Measurements from ENCODE around the gene NT5DC4. TPM values are rescaled to one million over a fixed set of nuclear protein-coding genes. Genes with fewer than 3 reads are reported as not detected.

NT5DC4 gene
- polyA plus RNA-seq, 1 experiment: not detected

GRCh38 chr2:112691881-112692281 lies 28.9 kb upstream of the NT5DC4 start:
- no peaks in the 10 kb centered on the region for H3K36me3 ChIP-seq (ENCODE audit: control insufficient read depth, insufficient read depth, low read length)
- no peak overlapping the region for H3K4me3 ChIP-seq (ENCODE audit: low read depth, low read length)
- POLR2A ChIA-PET: interaction anchor here (0.7 kb wide), 1 partner anchor 51 kb away, joined by 4 read pairs; no protein-coding TSS in a partner anchor
- CTCF ChIA-PET: interaction anchor here (1.1 to 3.6 kb wide), 9 partner anchors 10 to 92 kb away, joined by 3 to 23 read pairs (median 5); no protein-coding TSS in a partner anchor
- DNase-seq (ENCODE audit: low read depth): no peak
- TF ChIP-seq CTCF (IDR thresholded peaks at IDR 0.05; ENCODE audit: insufficient read depth, low read depth, low read length): no peak
- H3K27me3 ChIP-seq (ENCODE audit: control insufficient read depth, insufficient read depth, low read length): no peaks in the 10 kb centered on the region

GRCh38 chr2:112692495-112692911 lies 28.3 kb upstream of the NT5DC4 start:
- ChIA-PET CTCF (interaction anchor here (1.1 to 3.6 kb wide), 6 partner anchors 11 to 92 kb away, joined by 3 to 22 read pairs (median 5); no protein-coding TSS in a partner anchor), POLR2A (interaction anchor here (0.7 kb wide), 1 partner anchor 51 kb away, joined by 4 read pairs; no protein-coding TSS in a partner anchor)
- no peak for TF ChIP-seq CTCF (IDR thresholded peaks at IDR 0.05; ENCODE audit: insufficient read depth, low read depth, low read length)
- no peak overlapping the region for H3K4me3 ChIP-seq (ENCODE audit: low read depth, low read length)
- DNase-seq (ENCODE audit: low read depth): peak; percentile 81
- H3K27me3 ChIP-seq (ENCODE audit: control insufficient read depth, insufficient read depth, low read length): no peaks in the 10 kb centered on the region
- H3K36me3 ChIP-seq (ENCODE audit: control insufficient read depth, insufficient read depth, low read length): no peaks in the 10 kb centered on the region

GRCh38 chr2:112692918-112693317 lies 27.9 kb upstream of the NT5DC4 start:
- no peaks in the 10 kb centered on the region for H3K36me3 ChIP-seq (ENCODE audit: control insufficient read depth, insufficient read depth, low read length)
- ChIA-PET CTCF (interaction anchor here (1.1 to 3.6 kb wide), 5 partner anchors 11 to 93 kb away, joined by 3 to 22 read pairs (median 7); no protein-coding TSS in a partner anchor), POLR2A (no interaction called here)
- H3K4me3 ChIP-seq (ENCODE audit: low read depth, low read length): no peak overlapping the region
- no peak for TF ChIP-seq CTCF (IDR thresholded peaks at IDR 0.05; ENCODE audit: insufficient read depth, low read depth, low read length)
- no peaks in the 10 kb centered on the region for H3K27me3 ChIP-seq (ENCODE audit: control insufficient read depth, insufficient read depth, low read length)
- no peak for DNase-seq (ENCODE audit: low read depth)

- ChIA-PET POLR2A (no interaction called here), CTCF (interaction anchor here (2.2 to 3.6 kb wide), 2 partner anchors 12 to 32 kb away, joined by 7 to 22 read pairs; no protein-coding TSS in a partner anchor)
- H3K27me3 ChIP-seq (ENCODE audit: control insufficient read depth, insufficient read depth, low read length): no peaks in the 10 kb centered on the region
- H3K36me3 ChIP-seq (ENCODE audit: control insufficient read depth, insufficient read depth, low read length): no peaks in the 10 kb centered on the region
- no peak overlapping the region for H3K4me3 ChIP-seq (ENCODE audit: low read depth, low read length)
- TF ChIP-seq CTCF (IDR thresholded peaks at IDR 0.05; ENCODE audit: insufficient read depth, low read depth, low read length): no peak
- DNase-seq (ENCODE audit: low read depth): no peak
These were observed 27.2 kb upstream of the NT5DC4 start for GRCh38 chr2:112693596-112693995.

GRCh38 chr2:112694182-112694581 lies 26.6 kb upstream of the NT5DC4 start:
- CTCF ChIA-PET: interaction anchor here (2.2 kb wide), 1 partner anchor 13 kb away, joined by 7 read pairs; no protein-coding TSS in a partner anchor
- no peak for DNase-seq (ENCODE audit: low read depth)
- Histone ChIP-seq H3K4me3 (ENCODE audit: low read depth, low read length) (no peak overlapping the region), H3K36me3 (ENCODE audit: control insufficient read depth, insufficient read depth, low read length) (no peaks in the 10 kb centered on the region), H3K27me3 (ENCODE audit: control insufficient read depth, insufficient read depth, low read length) (no peaks in the 10 kb centered on the region)
- no peak for TF ChIP-seq CTCF (IDR thresholded peaks at IDR 0.05; ENCODE audit: insufficient read depth, low read depth, low read length)
- POLR2A ChIA-PET: no interaction called here

Data from BJ (cell line).